ENCODE measurements around the gene NEK4. TPM values are rescaled to one million over a fixed set of nuclear protein-coding genes. Genes with fewer than 3 reads are reported as not detected.

NEK4 gene
- total and polyA plus RNA-seq, 2 of the 13 experiments (the other 11 are each of a cell fraction or from before 2014, with no cell fraction given), result 16.5 to 38.0 TPM

DNA sequence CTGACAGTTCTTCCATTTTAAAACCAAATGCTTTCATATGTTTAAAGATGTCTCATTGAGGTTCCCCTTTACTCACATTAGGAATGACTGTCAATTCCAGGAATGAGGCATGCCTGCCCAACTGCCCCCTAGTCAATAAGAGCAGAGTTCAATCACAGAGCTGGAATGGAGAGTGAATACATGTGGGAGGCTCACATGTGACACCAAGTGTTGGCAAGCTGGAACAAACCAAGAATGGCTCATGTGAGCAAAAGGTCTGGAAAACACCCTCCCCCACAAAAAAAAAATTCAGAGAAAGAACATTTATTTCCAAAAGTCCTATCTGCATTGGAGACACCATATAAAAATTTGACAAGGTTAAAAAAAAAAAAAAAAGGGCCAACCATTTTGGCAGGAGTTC is 88.7 kb downstream of the NEK4 start (continued):
- TF ChIP-seq, protein P1, sequence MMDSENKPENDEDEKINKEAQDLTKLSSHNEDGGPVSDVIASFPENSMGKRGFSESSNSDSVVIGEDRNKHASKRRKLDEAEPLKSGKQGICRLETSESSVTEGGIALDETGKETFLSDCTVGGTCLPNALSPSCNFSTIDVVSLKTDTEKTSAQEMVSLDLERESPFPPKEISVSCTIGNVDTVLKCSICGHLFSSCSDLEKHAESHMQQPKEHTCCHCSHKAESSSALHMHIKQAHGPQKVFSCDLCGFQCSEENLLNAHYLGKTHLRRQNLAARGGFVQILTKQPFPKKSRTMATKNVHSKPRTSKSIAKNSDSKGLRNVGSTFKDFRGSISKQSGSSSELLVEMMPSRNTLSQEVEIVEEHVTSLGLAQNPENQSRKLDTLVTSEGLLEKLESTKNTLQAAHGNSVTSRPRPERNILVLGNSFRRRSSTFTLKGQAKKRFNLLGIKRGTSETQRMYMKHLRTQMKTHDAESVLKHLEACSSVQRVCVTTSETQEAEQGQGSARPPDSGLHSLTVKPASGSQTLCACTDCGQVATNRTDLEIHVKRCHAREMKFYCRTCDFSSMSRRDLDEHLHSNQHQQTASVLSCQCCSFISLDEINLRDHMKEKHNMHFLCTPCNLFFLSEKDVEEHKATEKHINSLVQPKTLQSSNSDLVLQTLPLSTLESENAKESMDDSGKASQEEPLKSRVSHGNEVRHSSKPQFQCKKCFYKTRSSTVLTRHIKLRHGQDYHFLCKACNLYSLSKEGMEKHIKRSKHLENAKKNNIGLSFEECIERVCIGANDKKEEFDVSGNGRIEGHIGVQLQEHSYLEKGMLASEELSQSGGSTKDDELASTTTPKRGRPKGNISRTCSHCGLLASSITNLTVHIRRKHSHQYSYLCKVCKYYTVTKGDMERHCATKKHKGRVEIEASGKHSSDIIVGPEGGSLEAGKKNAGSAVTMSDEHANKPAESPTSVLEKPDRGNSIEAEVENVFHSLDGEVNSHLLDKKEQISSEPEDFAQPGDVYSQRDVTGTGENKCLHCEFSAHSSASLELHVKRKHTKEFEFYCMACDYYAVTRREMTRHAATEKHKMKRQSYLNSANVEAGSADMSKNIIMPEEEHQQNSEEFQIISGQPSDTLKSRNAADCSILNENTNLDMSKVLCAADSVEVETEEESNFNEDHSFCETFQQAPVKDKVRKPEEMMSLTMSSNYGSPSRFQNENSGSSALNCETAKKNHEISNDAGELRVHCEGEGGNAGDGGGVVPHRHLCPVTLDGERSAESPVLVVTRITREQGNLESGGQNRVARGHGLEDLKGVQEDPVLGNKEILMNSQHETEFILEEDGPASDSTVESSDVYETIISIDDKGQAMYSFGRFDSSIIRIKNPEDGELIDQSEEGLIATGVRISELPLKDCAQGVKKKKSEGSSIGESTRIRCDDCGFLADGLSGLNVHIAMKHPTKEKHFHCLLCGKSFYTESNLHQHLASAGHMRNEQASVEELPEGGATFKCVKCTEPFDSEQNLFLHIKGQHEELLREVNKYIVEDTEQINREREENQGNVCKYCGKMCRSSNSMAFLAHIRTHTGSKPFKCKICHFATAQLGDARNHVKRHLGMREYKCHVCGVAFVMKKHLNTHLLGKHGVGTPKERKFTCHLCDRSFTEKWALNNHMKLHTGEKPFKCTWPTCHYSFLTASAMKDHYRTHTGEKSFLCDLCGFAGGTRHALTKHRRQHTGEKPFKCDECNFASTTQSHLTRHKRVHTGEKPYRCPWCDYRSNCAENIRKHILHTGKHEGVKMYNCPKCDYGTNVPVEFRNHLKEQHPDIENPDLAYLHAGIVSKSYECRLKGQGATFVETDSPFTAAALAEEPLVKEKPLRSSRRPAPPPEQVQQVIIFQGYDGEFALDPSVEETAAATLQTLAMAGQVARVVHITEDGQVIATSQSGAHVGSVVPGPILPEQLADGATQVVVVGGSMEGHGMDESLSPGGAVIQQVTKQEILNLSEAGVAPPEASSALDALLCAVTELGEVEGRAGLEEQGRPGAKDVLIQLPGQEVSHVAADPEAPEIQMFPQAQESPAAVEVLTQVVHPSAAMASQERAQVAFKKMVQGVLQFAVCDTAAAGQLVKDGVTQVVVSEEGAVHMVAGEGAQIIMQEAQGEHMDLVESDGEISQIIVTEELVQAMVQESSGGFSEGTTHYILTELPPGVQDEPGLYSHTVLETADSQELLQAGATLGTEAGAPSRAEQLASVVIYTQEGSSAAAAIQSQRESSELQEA (CRISPR knock-in tag; IDR thresholded peaks at IDR 0.05; ENCODE audit: not compliant biosample characterization), result no peak
- TF ChIP-seq, protein P2, sequence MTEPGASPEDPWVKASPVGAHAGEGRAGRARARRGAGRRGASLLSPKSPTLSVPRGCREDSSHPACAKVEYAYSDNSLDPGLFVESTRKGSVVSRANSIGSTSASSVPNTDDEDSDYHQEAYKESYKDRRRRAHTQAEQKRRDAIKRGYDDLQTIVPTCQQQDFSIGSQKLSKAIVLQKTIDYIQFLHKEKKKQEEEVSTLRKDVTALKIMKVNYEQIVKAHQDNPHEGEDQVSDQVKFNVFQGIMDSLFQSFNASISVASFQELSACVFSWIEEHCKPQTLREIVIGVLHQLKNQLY (CRISPR knock-in tag; IDR thresholded peaks at IDR 0.05), result peak; percentile 42; the same call in 1 of the 2 replicates
- TF ChIP-seq ARNT2 (CRISPR knock-in tag; IDR thresholded peaks at IDR 0.05; ENCODE audit: low read depth) (no peak), ZNF251 (CRISPR knock-in tag; IDR thresholded peaks at IDR 0.05) (no peak), MYC (CRISPR knock-in tag; IDR thresholded peaks at IDR 0.05; ENCODE audit: borderline replicate concordance) (peak; percentile 52; the same call in 1 of the 2 replicates), ZNF205 (CRISPR knock-in tag; IDR thresholded peaks at IDR 0.05) (no peak), ZNF547 (CRISPR knock-in tag; IDR thresholded peaks at IDR 0.05) (no peak), HIVEP1 (CRISPR knock-in tag; IDR thresholded peaks at IDR 0.05) (no peak), HOXA7 (CRISPR knock-in tag; IDR thresholded peaks at IDR 0.05) (no peak), SIX4 (CRISPR knock-in tag; IDR thresholded peaks at IDR 0.05) (no peak), NFKBIZ (CRISPR knock-in tag; IDR thresholded peaks at IDR 0.05) (no peak), ZNF354B (CRISPR knock-in tag; IDR thresholded peaks at IDR 0.05) (no peak), ZNF501 (CRISPR knock-in tag; IDR thresholded peaks at IDR 0.05) (no peak)
- TF ChIP-seq, protein P3, sequence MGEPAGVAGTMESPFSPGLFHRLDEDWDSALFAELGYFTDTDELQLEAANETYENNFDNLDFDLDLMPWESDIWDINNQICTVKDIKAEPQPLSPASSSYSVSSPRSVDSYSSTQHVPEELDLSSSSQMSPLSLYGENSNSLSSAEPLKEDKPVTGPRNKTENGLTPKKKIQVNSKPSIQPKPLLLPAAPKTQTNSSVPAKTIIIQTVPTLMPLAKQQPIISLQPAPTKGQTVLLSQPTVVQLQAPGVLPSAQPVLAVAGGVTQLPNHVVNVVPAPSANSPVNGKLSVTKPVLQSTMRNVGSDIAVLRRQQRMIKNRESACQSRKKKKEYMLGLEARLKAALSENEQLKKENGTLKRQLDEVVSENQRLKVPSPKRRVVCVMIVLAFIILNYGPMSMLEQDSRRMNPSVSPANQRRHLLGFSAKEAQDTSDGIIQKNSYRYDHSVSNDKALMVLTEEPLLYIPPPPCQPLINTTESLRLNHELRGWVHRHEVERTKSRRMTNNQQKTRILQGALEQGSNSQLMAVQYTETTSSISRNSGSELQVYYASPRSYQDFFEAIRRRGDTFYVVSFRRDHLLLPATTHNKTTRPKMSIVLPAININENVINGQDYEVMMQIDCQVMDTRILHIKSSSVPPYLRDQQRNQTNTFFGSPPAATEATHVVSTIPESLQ (CRISPR knock-in tag; conservative IDR thresholded peaks at IDR 0.05), result no peak
- TF ChIP-seq, protein P4, sequence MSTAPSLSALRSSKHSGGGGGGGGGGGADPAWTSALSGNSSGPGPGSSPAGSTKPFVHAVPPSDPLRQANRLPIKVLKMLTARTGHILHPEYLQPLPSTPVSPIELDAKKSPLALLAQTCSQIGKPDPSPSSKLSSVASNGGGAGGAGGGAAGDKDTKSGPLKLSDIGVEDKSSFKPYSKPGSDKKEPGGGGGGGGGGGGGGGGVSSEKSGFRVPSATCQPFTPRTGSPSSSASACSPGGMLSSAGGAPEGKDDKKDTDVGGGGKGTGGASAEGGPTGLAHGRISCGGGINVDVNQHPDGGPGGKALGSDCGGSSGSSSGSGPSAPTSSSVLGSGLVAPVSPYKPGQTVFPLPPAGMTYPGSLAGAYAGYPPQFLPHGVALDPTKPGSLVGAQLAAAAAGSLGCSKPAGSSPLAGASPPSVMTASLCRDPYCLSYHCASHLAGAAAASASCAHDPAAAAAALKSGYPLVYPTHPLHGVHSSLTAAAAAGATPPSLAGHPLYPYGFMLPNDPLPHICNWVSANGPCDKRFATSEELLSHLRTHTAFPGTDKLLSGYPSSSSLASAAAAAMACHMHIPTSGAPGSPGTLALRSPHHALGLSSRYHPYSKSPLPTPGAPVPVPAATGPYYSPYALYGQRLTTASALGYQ (CRISPR knock-in tag; IDR thresholded peaks at IDR 0.05), result no peak
- TF ChIP-seq, protein P5, sequence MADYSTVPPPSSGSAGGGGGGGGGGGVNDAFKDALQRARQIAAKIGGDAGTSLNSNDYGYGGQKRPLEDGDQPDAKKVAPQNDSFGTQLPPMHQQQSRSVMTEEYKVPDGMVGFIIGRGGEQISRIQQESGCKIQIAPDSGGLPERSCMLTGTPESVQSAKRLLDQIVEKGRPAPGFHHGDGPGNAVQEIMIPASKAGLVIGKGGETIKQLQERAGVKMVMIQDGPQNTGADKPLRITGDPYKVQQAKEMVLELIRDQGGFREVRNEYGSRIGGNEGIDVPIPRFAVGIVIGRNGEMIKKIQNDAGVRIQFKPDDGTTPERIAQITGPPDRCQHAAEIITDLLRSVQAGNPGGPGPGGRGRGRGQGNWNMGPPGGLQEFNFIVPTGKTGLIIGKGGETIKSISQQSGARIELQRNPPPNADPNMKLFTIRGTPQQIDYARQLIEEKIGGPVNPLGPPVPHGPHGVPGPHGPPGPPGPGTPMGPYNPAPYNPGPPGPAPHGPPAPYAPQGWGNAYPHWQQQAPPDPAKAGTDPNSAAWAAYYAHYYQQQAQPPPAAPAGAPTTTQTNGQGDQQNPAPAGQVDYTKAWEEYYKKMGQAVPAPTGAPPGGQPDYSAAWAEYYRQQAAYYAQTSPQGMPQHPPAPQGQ (CRISPR knock-in tag; IDR thresholded peaks at IDR 0.05; ENCODE audit: borderline replicate concordance), result no peak

Data from HepG2 (cell line).